Activated CD4-positive, alpha-beta T cell treated with anti-CD3 and anti-CD28 coated beads, Interleukin-2, amount 50 U/mL, for 4 hours (primary cell): ENCODE data around the gene ADA.
"Not testable (repeated sequence)": the region's sequence is repeated elsewhere in the genome, so short reads cannot be mapped to it uniquely, and the experiment has no call there.

Experiments
- DNase-seq, 2 experiments: peaks; one replicate each; pipeline ENCODE4 v3.0.0-alpha.2; 2020

The ADA gene

DNA sequence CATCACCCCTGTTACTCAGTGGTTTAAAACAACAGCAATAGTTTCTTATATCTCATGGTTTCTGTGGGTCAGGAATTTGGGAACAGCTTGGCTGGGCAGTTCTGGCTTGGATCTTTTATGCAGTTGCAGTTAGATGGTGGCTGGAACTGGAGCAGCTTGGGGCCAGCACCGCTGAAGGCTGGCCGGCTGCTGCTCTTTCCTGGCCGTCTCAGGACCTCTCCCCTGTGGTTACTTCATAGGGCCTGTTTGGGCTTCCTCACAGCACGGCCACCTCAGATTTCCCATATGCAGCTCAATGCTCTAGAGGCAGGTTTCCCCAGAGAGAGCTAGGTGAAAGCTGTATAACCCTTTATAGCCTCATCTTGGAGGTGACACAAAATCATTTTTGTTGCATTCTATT is 53.6 kb downstream of the ADA start:
- no peak for DNase-seq

DNA sequence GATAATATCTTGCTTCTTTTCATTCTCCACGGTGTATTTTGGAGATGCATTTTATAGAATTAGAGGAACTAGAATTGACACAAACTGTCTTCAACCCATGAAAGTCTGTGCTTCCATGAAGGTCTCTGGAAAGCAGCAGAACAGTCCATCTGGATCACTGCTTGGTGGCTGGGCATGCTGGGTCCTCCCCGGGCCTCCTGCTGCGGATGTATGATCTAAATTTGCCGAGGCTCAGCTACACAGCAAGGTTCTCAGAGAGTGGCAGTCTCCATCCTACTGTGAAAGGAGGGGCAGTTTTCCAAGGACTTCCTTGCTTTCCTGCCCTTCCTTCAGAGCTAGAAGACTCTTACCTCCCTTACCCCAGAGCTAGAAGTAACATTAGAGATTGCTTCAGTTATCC is 54.0 kb downstream of the ADA start:
- DNase-seq = no peak

DNA sequence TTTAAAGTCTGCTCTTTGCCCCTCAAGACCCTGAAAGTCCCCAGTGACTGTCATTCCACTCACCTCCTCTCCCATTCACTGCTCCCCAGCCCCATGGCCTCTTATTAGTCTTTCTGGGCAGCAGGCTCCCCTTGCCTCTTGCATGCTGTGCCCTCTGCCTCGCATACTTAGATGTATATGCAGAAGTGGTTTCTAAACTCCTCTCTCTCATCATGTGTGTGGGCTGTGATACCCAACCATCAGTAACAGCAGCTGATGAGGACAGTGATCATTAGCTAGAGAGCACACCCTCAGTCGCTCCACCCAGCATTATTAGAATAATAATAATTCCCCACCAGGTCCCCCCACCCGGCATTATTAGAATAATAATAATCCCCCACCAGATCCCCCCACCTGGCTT is 54.6 kb downstream of the ADA start:
- no peak for DNase-seq

DNA sequence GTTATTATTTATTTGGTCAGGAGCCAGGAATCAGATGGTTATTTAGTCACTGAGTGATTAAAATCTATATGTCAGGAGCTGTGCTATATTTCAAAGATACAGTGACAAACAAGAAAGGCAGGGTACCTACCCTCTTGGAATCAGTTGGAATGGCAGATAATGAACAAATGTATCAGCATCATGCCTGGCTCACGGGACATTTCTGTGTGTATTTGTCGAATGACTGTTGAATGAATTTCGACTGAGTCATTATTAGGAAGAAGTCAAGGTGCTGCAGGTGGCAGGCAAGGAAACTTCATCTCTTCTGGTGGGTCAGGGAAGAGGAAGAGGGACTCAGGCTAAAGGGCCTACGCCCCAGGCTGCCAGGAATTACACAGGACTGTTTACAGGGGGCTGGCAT is 55.5 kb downstream of the ADA start:
- no peak for DNase-seq

DNA sequence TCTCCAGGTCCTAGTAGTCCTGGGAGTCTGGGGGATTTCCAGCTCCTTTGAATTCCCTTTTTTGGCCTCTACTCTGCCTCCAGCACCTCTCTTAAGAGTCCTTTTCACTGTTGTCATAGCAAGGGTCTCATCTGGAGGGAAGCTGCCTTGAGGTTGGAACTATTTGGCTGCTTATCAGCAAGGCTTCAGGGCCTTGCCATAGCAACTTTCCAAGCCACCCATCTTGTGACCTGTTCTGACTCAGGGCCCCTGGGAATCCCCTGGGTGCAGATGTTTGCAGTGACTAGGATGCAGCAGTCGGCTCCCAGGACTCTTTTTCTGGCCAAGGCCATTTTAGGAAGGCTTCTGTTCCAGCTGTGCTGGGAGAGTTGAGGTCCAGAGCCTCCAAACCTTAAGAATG is 56.8 kb downstream of the ADA start:
- no peak for DNase-seq

DNA sequence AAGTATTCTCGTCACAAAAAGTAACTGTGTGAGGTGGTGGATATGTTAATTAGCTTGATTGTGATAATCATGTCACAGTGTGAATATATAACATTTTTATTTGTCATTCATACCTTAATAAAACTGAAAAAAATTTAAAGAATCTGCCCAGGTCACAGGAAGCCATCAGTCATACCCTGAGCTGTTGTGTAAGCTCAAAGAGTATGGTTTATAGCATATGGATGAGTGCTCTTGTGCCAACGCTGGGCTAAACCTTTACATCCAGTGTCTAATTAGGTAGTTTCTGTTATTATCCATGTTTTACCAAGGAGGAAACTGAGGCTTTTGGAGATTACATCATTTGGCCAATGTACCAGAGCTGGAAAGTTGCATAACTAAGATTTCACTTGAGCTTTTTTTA is 57.7 kb downstream of the ADA start:
- no peak for DNase-seq

DNA sequence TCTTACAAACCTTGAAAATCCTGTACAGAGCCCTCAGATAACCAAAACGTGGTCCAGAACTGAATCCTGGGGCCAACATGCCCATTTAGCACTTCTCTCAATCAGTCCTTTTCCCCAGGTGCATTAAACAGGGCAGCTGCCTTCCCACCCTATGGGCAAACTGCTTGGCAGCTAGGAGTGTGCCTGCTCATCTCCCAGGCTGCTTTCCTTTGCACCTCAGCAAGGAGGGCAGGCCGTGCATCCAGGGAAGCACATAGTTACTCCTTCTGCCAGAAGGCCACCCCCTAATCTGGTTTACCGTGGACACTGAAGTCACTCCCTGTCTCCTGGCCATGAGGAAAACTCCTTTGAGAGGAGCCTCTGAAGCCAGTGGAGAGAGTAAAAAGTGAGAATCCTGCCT is 59.1 kb downstream of the ADA start:
- no peak for DNase-seq

DNA sequence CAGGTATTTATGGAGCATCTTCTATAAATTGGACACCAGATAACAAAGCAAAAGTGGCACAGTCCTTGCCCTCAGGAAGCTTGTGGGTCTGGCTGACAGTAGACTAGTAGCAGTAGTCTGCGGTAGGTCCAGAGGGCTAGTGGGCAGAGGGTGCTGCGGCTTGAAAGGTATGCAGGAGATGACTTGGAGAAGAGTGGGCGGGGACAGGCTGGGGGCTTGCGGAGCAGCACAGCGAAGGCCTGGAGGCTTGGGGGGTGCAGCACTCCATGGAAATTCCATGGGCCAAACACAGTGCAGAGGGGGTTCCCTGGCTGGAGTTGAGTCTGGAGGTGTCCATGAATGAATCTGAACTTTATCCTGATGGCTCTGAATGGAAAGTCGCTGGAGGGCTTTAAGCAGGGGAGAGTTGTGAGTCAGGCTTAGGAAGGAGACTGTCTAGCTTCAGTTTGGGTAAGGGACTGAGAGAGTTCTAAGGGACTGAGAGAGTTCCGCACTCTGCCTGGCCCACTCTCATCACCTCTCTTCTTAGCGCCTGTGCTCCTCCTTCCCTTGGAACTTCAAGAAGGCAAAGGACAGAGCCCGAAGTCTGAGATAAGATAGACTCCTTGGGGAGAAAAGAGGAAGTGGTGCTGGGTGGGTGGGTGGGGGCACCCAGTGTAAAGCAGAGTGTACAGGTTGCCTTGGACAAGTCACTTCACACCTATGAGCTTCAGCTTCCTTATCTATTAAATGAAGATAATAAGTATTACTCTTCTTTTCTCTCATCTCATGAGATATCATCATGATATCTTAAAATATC is 60.3 kb downstream of the ADA start:
- no peak for DNase-seq

DNA sequence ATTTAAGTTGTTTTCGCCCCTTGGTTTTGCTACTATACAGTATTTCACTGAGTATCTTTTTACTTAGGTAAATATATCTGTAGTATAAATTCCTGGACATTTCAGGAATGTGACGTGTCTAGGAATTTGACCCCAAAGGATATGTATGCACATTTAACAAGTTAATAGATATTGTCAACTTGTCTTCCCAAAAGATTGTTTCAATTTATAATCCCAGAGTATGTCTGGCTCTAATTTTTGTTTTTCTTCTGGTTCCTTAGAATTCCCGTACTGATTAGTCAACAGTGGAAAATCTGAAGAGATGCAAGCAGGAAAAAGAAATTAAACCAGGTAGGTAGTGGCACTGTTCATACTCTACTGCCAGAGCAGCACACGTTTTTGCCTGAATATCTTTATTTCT is 62.0 kb downstream of the ADA start:
- no peak for DNase-seq

DNA sequence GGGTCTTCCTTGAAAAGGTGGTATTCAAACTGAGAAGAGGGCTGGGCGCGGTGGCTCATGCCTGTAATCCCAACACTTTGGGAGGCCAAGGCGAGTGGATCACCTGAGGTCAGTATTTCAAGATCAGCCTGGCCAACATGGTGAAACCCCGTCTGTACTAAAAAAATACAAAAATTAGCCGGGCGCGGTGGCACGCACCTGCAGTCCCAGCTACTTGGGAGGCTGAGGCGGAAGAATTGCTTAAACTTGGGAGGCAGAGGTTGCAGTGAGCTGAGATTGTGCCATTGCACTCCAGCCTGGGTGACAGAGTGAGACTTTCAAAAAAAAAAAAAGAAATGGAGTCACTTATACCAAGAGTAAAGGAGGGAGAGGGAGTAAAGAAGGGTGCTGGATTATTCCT is 63.2 kb downstream of the ADA start:
- DNase-seq = not testable (repeated sequence)

DNA sequence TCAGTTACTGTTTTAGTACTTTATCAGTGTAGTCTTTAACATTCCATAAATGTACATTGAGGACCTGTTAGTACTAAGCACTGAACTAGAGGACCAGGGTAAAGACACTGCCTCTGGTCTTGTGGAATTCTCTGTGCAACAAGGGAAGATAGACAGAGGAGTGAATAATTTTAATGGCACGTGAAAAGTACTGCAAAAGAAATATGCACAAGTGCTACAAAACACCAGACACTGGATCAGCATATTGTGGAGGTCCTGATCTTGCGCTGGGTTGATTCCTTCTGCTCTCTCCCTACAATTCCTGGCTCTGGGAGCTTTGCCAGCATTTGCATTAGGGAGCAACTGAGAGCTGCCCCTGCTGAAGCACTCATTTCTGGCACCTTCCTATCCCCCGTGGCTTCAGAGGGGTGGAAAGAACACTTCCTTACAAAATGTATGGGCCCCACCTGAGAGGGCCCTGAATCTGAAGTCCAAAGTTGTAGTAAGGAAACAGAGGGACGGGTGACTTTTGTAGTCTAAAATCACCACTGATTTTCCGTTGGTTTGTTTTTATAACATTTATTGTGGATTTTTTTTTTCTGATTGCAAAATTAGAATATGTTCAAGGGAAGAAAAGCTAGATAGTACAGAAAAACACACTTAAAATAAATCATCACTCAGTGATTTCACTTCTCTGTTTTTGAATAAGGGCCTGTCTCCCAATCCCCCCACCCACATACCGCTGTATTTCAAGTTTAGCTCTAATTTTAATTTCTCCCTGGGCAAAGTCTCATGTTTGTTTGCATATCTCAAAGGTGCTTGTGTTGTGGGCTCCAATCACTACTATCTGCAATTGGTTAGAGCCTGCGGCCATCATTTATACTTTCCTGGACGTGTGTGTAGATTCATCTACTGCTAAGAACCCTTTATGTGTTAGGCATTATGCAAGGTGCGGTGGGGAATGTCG is 64.2 kb downstream of the ADA start:
- no peak for DNase-seq

DNA sequence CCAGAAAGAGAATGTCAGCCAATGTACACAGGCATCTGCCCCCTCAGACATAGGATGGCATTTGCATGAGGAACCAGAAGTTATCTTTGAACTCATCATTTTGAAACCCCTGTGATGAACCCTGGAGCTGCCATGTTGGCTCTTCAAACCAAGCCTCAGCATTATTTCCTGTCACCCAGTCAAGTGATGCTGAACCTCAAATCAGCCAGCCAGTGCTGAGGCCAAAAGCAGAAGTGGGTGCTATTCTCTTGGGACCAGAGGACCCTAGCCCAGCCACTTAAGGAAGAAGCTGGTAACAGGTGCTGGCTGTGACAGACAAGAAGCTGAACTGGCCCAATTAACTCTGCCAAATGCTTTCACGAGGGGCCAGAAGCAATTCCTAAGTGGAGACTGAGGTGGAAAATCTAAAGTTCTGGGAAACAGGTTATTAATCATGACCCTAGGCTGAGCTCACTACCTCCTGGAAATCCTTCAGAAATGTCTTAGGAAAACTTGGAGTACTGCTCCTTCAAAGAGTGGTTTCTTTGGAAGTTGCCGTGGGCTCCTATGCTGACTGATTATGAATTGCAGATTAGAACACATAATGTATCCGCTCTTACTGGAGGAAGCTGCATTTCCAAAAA is 65.1 kb downstream of the ADA start:
- DNase-seq = no peak

DNA sequence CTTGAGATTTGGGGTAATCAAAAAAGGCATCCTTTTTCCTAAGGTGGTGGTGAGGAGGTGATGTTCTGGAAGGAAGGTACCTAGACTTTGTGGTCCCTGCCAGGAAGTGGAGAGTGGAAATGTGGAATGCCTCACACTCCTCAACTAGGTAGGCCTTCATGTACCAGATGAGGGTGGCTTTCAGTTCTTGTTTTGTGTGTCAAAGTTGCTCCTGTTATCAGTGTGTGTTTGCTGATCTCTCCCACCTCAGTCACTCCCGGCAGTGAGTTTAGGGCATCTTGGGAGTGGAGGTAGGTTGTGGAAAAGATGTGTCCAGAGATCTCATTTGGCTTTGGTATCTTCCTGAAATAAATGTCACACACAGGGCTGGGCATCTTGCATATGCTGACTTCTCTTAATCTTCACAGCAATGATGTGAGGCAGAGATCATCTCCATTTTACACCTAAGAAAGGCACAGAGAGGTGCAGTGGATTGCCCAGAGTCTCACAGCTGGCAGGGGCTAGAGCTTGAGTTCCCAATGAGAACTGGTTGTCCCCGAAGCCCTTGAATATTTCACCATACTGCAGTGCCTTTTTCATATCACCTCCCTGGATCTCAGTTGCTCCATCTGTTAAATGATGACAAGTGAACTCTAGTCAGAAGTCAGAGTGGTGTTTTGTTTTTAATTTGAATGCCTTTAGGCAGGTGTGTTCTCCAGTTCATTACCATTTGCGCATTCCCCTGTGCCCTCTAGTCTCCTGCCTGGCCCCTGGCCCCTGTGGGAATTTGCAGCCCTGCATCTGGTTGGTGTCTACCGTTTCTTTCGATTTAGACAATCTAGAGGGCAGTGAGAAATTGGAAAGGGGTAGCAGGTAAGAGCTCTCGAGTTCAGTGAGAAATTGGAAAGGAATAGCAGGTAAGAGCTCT is 66.2 kb downstream of the ADA start:
- DNase-seq = no peak

DNA sequence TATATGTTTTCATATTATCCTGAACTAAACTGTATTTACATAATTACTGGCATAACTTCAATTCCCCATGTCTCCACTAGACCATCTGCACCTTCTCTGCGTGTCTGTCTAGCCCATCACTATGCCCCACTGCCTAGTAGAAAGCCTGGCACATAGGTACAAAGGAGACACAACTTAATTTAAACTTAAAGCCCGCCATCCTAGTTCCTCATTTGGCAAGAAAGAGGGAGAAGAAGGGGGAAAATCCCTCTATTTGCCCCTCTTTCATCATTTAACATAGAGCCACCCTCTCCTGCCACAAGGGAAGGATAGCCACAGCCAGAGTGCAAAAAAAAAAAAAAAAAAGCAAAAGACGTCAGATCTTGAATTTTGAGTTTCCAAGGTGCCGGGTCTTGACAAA is 67.3 kb downstream of the ADA start:
- no peak for DNase-seq

DNA sequence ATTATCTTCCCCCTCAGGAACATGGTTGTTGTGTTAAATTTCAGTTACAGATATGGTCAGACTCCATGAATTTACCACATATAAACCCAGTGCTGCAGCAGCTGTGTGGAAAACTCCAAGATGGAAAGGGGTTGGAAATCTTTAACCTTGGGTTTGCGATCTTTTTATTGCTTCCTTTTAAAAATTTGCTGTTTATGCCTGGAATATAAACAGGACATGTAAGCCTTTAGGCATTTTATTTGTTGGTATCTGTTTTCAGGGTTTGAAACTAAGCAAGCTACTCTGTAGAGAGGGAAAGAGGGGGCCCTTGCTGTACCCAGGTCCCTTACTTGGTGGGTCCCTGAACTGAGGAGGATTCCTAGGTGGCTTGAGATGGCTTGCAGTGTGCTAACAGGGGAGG is 68.3 kb downstream of the ADA start:
- no peak for DNase-seq

DNA sequence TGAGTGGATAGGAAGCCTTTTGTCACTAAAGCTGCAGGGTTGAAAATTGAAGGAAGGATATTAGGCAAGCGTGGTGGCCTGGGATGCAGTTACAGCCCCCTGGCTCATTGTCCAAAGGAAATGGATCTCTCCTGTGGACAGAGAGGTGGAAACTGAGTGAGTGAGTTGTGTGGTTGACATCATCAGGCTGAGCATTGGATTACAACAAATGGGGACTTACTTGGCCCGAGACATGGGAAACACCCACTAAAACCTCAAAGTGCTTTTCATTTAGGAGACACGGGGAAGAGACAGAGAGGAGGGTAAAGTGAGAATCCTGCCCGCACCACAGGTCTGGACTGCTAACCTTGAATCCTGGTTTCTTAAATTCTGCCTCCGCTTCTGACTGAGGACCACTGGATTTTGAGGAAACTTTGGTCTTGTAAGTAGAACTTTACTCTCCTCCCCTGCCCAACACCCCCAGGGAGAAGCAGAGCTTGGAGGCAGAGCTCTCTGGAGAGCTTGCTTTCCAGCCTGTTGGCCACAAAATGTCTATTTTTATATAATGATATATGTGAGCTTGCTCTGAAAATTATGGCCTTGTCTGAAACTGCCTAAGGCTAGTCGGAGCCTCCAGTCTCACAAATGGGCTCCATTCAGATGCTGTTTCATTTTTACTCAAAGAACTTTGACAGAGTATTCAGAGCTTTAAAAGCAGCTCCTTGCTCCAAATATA is 69.0 kb downstream of the ADA start, which contains the start of gene PKIG:
TSS of gene PKIG (plus strand) at position 269 of the 715 bp plus-strand sequence. CDS start 31,978 bp downstream, outside the sequence.
- DNase-seq = no peak

DNA sequence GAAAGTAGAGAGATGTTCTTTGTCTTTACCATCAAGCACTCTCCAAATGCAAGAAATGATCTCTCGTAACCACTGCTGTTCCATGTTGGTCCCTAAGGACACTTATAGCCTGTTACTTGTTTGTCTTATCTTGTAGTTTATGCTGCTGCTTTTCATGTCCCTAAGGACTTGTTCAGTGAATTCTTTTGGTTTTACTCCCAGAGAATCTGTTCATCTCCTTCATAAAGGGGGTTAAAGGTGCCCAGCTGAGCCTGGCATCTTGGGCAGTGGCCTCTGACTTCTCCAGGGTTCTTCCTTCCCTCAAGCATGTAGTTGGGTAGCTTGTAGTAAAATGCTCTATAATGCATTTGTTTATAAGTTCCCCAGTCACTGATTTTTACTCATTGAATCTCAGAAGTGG is 70.0 kb downstream of the ADA start:
- no peak for DNase-seq

DNA sequence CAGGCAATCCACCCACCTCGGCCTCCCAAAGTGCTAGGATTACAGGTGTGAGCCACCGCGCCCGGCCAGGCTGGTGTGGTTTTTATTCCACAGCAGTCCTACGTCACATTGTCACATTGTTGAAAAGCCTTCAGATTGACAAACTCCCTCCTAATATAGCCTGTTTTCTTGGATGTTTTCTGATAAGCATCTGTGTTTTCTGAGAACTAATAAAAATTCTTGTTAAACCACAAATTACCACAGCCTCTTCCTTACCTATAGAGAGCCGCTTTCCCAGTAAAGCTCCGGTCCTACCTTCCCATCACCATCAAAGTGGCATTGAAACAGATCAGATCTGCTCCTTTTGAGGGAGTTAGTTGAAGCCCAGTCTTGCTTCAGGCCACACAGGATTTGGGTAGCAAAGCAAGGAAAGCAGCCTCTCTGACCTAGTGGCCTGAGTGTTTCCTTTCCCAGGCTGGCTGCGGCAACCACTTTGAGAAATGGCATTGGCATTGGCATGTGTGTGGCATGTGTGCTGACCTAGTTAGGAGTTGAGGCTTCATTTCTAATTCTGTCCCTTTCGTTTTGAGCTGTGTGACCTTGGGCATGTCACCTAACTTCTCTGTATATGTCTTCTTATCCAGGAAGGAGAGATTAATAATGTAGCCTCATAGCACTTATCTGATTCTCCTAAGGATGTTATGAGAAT is 70.8 kb downstream of the ADA start:
- no peak for DNase-seq

DNA sequence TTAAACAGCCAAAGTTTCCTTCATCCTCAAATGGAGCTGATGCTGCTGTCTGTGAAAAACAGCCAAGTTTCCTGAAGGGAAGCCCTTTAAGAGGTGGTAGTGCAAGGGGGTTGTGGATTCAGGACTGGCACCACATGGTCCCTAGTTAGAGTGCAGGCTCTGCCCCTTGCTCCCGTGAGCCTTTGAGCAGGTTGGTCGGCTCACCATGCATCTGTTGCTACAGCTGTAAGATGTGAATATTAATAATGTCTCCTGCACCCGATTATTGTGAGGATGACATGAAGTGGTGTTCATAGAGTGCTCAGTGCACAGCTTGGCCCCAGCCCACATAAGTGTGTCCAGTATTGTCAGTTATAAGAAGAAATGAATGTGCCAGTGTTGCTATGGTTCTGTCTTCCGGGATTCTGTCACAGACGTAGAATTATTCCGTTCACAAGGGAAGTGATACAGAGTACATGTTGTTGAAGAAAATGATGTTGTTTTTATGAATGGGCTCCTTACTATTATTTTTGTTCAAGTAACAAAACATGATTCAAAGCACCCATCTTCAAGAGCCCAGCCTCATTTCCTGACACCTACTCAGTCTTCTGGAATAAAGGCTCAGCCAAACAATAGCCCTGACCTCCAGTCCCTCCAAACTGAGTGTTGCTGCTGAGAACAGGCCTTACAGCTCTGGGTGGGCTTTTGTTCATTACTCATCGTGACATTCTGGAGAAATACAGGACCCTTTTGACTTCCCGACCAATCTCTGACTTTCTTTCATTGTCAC is 72.0 kb downstream of the ADA start:
- DNase-seq = no peak

DNA sequence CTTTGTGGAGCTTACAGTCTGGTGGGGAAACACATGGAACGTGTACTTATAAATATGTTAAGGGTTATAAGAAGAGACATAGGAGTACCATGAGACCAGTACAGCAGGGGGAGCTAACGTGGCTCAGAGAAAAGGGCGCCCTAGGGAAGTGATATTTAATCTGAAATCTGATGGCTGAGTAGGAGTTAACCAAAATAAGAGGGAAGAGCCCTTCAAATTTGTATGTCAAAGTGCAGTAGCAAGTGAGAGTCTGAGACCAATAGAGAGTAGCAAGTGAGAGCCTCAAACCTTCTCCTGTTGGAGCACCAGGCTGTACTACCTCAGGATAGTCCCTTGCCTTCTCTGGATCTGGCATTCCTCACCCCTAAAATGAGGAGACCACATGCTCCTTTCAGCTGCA is 75.2 kb downstream of the ADA start:
- DNase-seq = no peak
